ENCODE results near the gene ADGRA3. TPM values are rescaled to one million over a fixed set of nuclear protein-coding genes. Genes with fewer than 3 reads are reported as not detected.

The ADGRA3 gene
- total and polyA plus RNA-seq, 2 of the 13 experiments (the other 11 are each of a cell fraction or from before 2014, with no cell fraction given) = 32.2 to 40.8 TPM

- Histone ChIP-seq H3K27ac (ENCODE audit: extremely low read length, insufficient read depth, low read length) (no peak overlapping the region), H3K4me3 (replicated peaks in 1 of 3; ENCODE audit: insufficient read depth in 1 of 3, low read depth in 2 of 3, low read length in 3 of 3) (no peak overlapping the region), H3K9me3 (ENCODE audit: low read length) (no peaks in the 10 kb centered on the region), H4K20me1 (ENCODE audit: insufficient read depth, low read length) (no peaks in the 10 kb centered on the region), H3K79me2 (ENCODE audit: insufficient read depth, low read length) (peaks cover 6% of the 10 kb centered on the region), H2AFZ (ENCODE audit: low read length) (no peak overlapping the region), H3K9ac (ENCODE audit: insufficient read depth, low read depth, low read length) (no peak overlapping the region), H3K36me3 (replicated peaks in 1 of 2; ENCODE audit: control insufficient read depth in 1 of 2, insufficient read depth in 2 of 2, low read length in 2 of 2) (peaks cover 1 to 6% of the 10 kb centered on the region in 2 experiments; a peak in 4 of 5 replicates), H3K4me1 (ENCODE audit: insufficient read depth, low read length) (peaks cover 30% of the 10 kb centered on the region), H3K4me2 (ENCODE audit: low read depth, low read length) (no peak overlapping the region), H3K27me3 (ENCODE audit: control insufficient read depth in 1 of 2, insufficient read depth in 2 of 2, low read length in 2 of 2) (no peaks in the 10 kb centered on the region)
- DNase-seq (ENCODE audit: low spot score) = no peak
- no TSS peak for BruUV-seq (replicated peaks)
- no peak for FAIRE-seq
- in situ Hi-C loops (cut with HindIII; ENCODE audit: extremely low pct_ligation_motif_present, low pct_unique_long_range_greater_than_20kb) (no loop called here), intact Hi-C loops (cut with micrococcal nuclease; ENCODE audit: unreplicated experiment) (no loop called here)
- ATAC-seq = no peak
- CTCF ChIA-PET (ENCODE audit: low intra/inter-chr PET ratio, low total read pairs) = no interaction called here
- TF ChIP-seq ZNF564 (CRISPR knock-in tag; IDR thresholded peaks at IDR 0.05) = no peak
- TF ChIP-seq ZNF431 (CRISPR knock-in tag; IDR thresholded peaks at IDR 0.05; ENCODE audit: borderline replicate concordance, low read depth) = no peak
- no peak for TF ChIP-seq HNRNPL (IDR thresholded peaks at IDR 0.05; ENCODE audit: low read depth, low read length)
- no peak for TF ChIP-seq SNAPC4 (CRISPR knock-in tag; IDR thresholded peaks at IDR 0.05)
- TF ChIP-seq STAT6 (CRISPR knock-in tag; IDR thresholded peaks at IDR 0.05; ENCODE audit: borderline replicate concordance) = no peak
- TF ChIP-seq ZNF329 (CRISPR knock-in tag; IDR thresholded peaks at IDR 0.05; ENCODE audit: low read depth) = peak; percentile 96
- 98% methylated on average over 4 of the region's 4 CpGs for WGBS (ENCODE audit: low lambda C conversion rate)
- POLR2A ChIA-PET = no interaction called here
Measured at GRCh38 chr4:22465349-22465748, 50.5 kb downstream of the ADGRA3 start.
